PC-9 (cell line): ENCODE measurements around the gene GRIN2A.

Source experiments
- CTCF ChIP-seq: fragments of 200-600 bp; sonication (generic); conservative IDR thresholded peaks from 2 replicates; pipeline ENCODE4 v1.6.1; 2017; ENCODE audit warnings: mixed run types, antibody characterized with exemption, mild to moderate bottlenecking, moderate library complexity
- EZH2 ChIP-seq: fragments of 200-600 bp; sonication (generic); IDR thresholded peaks from 2 replicates; pipeline ENCODE4 v1.8.0; 2017; ENCODE audit warnings: antibody characterized with exemption, low read depth

- TF ChIP-seq CTCF (no peak), EZH2 (no peak)
Measured at GRCh38 chr16:9980981-9981380, 201.2 kb downstream of the GRIN2A start.
